ENCODE measurements around the gene TENM4. TPM values are rescaled to one million over a fixed set of nuclear protein-coding genes. Genes with fewer than 3 reads are reported as not detected.
"Not testable (repeated sequence)": the region's sequence is repeated elsewhere in the genome, so short reads cannot be mapped to it uniquely, and the experiment has no call there.

Gene TENM4
- polyA plus RNA-seq, 3 donors from 2014 or later, result not detected

DNA sequence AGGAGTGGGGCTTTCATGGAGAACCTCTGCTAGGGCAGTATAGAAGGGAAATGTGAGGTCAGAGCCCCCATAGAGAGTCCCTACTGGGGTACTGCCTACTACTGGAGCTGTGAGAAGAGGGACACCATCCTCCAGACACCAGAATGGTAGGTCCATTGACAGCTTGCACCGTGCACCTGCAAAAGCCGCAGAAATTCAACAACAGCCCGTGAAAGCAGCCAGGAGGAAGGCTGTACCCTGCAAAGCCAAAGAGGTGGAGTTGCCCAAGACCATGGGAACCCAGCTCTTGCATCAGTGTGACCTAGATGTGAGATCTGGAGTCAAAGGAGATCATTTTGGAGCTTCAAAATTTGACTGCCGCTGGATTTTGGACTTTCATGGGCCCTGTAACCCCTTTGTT, 245.6 kb downstream of the TENM4 start:
- no peaks in the 10 kb centered on the region for H3K4me1 Mint-ChIP-seq
- H3K9me3 Mint-ChIP-seq, result peaks cover 0 to 6% (median 0%) of the 10 kb centered on the region in 6 donors
- peaks cover 2% of the 10 kb centered on the region in 3 donors for H3K27me3 Mint-ChIP-seq (ENCODE audit: low read depth in 3 of 3)
- H3K27ac Mint-ChIP-seq, result no peak overlapping the region
- no peaks in the 10 kb centered on the region for H3K36me3 Mint-ChIP-seq
- DNase-seq, result no peak
- no peak overlapping the region for H3K4me3 Mint-ChIP-seq

DNA sequence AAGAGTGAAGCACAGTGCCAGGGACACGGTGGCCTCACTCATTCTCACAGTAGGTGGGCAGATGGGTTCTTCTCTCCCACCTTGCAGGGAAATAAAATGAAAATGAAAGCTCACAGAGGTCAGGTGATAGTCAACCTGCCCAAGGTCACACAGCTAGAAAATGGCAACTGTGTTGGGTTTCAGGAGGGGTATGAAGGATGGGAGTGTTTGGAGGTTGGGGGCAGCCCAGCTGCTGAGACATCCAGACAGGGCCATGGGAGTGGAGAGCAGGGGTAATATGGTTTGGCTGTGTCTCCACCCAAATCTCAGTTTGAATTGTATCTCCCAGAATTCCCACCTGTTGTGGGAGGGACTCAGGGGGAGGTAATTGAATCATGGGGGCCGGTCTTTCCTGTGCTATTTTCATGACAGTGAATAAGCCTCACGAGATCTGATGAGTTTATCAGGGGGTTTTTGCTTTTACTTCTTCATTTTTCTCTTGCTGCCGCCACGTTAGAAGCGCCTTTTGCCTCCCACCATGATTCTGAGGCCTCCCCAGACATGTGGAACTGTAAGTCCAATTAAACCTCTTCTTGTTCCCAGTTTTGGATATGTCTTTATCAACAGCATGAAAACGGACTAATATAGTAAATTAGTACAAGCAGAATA, 247.0 kb downstream of the TENM4 start:
- DNase-seq, result no peak
- Mint-ChIP-seq H3K4me1 (no peaks in the 10 kb centered on the region), H3K27ac (no peak overlapping the region), H3K36me3 (no peaks in the 10 kb centered on the region), H3K27me3 (ENCODE audit: low read depth in 3 of 3) (peaks cover 1 to 3% (median 2%) of the 10 kb centered on the region in 3 donors), H3K4me3 (no peak overlapping the region), H3K9me3 (peaks cover 0 to 4% (median 0%) of the 10 kb centered on the region in 6 donors)

DNA sequence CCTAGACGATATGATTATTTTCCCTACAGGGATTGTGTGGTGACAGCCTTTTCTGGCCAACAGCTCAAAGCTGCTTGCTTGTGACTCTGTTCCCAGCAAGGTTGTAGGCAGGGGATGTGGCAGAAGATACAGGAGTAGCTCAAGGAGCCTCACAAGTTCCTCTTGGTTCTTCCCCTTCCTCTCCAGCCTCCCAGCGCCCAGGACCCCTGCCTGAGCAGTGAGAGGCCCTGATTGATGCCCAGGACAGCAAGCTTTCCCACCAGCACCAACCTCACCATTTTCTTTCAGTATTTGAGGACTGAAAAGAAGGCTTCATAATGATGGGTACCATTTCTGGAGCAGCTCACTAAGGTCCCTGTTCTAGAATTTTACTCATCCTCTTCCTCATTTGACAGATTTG, 248.0 kb downstream of the TENM4 start:
- Mint-ChIP-seq H3K27me3 (ENCODE audit: low read depth in 3 of 3) (peaks cover 1 to 2% (median 2%) of the 10 kb centered on the region in 3 donors), H3K4me1 (no peaks in the 10 kb centered on the region), H3K27ac (no peak overlapping the region), H3K9me3 (peaks cover 0 to 4% (median 0%) of the 10 kb centered on the region in 6 donors), H3K36me3 (no peaks in the 10 kb centered on the region), H3K4me3 (no peak overlapping the region)
- no peak for DNase-seq

DNA sequence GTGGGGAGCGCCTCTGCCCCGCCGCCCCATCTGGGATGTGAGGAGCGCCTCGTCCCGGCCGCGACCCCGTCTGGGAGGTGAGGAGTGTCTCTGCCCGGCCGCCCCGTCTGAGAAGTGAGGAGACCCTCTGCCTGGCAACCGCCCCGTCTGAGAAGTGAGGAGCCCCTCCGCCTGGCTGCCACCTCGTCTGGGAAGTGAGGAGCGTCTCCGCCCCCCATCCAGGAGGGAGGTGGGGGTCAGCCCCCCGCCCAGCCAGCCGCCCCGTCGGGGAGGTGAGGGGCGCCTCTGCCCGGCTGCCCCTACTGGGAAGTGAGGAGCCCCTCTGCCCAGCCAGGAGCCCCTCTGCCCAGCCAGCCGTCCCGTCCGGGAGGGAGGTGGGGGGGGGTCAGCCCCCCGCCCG, 249.1 kb downstream of the TENM4 start:
- not testable (repeated sequence) for H3K36me3 Mint-ChIP-seq; DNase-seq; H3K4me1 Mint-ChIP-seq; H3K9me3 Mint-ChIP-seq; H3K27me3 Mint-ChIP-seq (ENCODE audit: low read depth in 3 of 3); H3K27ac Mint-ChIP-seq; H3K4me3 Mint-ChIP-seq

DNA sequence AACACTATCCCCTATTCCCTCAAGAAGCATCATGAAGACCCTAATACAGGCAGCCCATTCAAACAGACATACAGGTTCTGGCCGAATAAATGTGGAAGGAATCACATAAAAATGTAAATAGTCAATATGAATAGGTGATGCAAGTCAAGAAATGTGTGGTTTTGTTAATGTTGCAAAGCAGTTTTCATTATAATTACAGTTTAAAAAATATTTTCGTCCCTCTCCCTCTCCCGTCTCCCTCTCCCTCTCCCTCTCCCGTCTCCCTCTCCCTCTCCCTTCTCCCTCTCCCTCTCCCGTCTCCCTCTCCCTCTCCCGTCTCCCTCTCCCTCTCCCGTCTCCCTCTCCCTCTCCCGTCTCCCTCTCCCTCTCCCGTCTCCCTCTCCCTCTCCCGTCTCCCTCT, 250.3 kb downstream of the TENM4 start:
- not testable (repeated sequence) for H3K36me3 Mint-ChIP-seq; H3K27me3 Mint-ChIP-seq (ENCODE audit: low read depth in 3 of 3); H3K4me1 Mint-ChIP-seq; H3K27ac Mint-ChIP-seq; H3K9me3 Mint-ChIP-seq; H3K4me3 Mint-ChIP-seq; DNase-seq

DNA sequence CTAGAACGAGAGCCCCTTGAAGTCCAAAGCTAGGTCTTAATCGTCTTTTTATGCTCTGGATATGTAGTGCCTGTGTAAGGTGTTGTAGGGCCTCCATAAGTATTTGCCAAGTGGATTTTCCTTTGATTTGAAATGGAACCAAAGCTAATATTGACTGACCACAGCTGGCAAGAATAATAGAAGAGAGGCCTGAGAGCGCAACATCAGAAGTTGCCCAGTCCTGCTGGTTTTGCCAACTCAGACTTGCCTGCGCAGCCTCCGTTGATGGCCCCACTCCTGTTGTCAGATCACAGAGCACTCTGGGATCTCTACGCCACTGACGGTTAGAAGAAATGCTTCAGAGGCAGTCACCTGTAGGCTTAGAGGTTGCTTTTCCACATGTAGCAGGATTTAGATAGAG, 251.2 kb downstream of the TENM4 start:
- Mint-ChIP-seq H3K4me3 (no peak overlapping the region), H3K9me3 (peaks cover 0 to 4% (median 0%) of the 10 kb centered on the region in 6 donors), H3K4me1 (no peaks in the 10 kb centered on the region), H3K27me3 (ENCODE audit: low read depth in 3 of 3) (peaks cover 0 to 5% (median 1%) of the 10 kb centered on the region in 3 donors), H3K27ac (no peak overlapping the region), H3K36me3 (no peaks in the 10 kb centered on the region)
- no peak for DNase-seq

DNA sequence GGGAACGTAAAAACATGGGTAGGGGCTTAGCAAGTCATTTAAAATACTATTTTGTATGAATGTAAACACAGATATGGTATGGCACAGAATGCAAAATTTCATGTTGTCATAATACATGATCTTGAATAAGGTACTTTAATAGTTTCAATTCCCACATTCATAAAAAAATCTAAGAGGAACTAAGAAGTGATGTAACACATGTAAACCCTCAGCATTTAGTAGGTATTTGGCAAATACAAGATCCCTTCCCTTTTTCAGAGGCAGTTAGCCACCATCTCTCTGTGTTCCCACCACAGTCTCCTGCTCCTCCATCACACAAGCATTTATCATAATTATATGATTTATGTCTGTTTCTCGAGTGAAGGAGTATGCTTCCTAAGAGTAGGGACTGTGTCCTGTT, 251.8 kb downstream of the TENM4 start:
- Mint-ChIP-seq H3K4me3 (no peak overlapping the region), H3K4me1 (no peaks in the 10 kb centered on the region), H3K9me3 (peaks cover 0 to 2% (median under 1%) of the 10 kb centered on the region in 6 donors), H3K36me3 (no peaks in the 10 kb centered on the region), H3K27me3 (ENCODE audit: low read depth in 3 of 3) (peaks cover 0 to 5% (median 1%) of the 10 kb centered on the region in 3 donors), H3K27ac (no peak overlapping the region)
- DNase-seq, result no peak

DNA sequence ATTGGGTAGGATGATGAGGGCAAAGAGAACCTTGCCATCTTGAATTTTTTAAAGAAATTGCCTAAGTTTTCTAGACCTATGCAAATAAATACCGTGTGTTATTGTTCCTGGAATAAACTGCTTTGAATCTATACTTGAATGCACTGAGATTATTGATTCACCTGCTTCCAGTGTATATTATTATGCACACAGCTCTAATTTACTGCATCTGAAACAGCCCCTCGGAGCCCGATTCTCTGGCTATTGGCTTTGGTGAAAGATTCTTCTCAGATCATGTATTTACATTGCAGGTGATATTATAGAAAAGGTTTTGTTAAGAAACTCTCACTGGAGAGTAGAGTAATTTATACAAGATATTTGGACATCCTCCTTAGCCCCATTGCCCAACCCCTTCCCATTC, 254.2 kb downstream of the TENM4 start:
- Mint-ChIP-seq H3K36me3 (no peaks in the 10 kb centered on the region), H3K27ac (no peak overlapping the region), H3K4me1 (no peaks in the 10 kb centered on the region), H3K27me3 (ENCODE audit: low read depth in 3 of 3) (peaks cover 0 to 5% (median 1%) of the 10 kb centered on the region in 3 donors), H3K9me3 (peaks cover 0 to 5% (median 2%) of the 10 kb centered on the region in 6 donors), H3K4me3 (no peak overlapping the region)
- DNase-seq, result no peak

DNA sequence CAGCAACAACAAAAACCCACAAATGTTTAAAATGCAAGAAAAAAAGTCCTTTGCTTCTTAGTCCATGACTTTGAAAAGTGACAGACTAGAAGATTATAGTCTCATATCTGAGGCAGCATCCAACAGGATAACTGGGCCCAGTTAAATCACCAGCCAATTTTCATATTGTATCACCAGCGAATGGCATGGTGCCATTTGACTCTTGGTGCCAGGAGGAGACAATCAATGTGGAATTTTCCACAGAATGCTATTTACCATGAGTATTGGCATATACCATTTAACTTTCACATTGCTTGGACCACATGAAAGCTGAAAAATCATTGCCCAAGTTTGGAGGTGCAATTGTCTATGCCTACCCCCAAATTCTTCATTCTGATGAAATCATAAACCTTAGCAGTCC, 255.5 kb downstream of the TENM4 start:
- H3K9me3 Mint-ChIP-seq, result peaks cover 0 to 5% (median 2%) of the 10 kb centered on the region in 6 donors
- H3K27me3 Mint-ChIP-seq (ENCODE audit: low read depth in 3 of 3), result peaks cover 0 to 5% (median 1%) of the 10 kb centered on the region in 3 donors
- H3K36me3 Mint-ChIP-seq, result no peaks in the 10 kb centered on the region
- H3K4me1 Mint-ChIP-seq, result no peaks in the 10 kb centered on the region
- no peak overlapping the region for H3K27ac Mint-ChIP-seq
- no peak for DNase-seq
- no peak overlapping the region for H3K4me3 Mint-ChIP-seq

DNA sequence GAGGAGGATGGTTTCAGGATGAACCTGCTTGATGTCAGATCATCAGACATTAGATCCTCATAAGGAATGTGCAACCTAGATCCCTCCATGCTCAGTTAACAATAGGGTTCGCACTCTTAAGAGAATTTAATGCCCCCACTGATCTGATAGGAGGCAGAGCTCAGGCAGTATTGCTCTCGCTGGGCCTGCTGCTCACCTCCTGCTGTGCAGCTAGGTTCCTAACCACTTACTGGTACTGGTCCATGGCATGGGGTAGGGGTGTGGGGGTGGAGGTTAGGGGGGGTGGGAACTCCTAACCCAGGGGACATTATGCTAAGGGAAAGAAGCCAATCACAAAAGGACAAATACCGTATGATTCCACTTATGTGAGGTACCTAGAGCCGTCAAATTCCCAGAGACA, 256.5 kb downstream of the TENM4 start:
- H3K4me3 Mint-ChIP-seq, result no peak overlapping the region
- no peak overlapping the region for H3K27ac Mint-ChIP-seq
- peaks cover 0 to 3% (median 0%) of the 10 kb centered on the region in 3 donors for H3K27me3 Mint-ChIP-seq (ENCODE audit: low read depth in 3 of 3)
- DNase-seq, result no peak
- H3K4me1 Mint-ChIP-seq, result no peaks in the 10 kb centered on the region
- H3K9me3 Mint-ChIP-seq, result peaks cover 0 to 5% (median 2%) of the 10 kb centered on the region in 6 donors
- no peaks in the 10 kb centered on the region for H3K36me3 Mint-ChIP-seq

DNA sequence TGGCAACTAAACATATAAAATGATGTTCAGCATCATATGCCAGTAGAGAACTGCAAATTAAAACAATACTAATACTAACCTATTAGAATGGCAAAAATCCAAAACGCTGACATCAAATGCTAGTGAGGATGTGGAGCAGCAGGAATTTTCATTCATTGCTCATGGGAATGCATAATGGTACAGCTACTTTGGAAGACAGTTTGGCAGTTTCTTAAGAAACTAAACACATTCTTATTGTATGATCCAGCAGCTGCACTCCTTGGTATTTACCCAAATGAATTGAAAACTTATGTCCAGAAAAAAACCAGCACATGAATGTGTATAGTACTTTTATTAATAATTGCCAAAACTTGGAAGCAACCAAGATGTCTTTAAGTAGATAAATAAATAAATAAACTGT, 258.0 kb downstream of the TENM4 start:
- DNase-seq, result no peak
- H3K27ac Mint-ChIP-seq, result no peak overlapping the region
- no peak overlapping the region for H3K4me3 Mint-ChIP-seq
- H3K36me3 Mint-ChIP-seq, result no peaks in the 10 kb centered on the region
- no peaks in the 10 kb centered on the region for H3K4me1 Mint-ChIP-seq
- peaks cover 0 to 3% (median 2%) of the 10 kb centered on the region in 3 donors for H3K27me3 Mint-ChIP-seq (ENCODE audit: low read depth in 3 of 3)
- peaks cover 0 to 6% (median 4%) of the 10 kb centered on the region in 6 donors for H3K9me3 Mint-ChIP-seq

DNA sequence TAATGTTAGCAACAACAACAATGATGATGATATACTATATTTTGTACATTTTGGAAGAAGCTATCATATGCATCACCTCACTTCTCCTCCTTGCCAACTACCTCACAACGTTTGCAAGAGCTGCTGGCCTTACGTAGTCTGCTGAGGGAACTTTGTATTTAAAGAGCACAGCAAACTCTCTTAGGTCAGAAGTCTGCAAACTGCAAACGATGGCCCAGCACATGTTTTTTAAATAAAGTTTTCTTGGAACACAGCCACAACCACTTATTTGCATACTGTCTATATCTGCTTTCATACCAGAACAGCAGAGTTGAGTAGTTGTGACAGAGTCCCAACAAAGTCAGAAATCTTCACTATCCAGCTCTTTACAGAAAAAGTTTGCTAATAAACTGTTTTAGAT, 261.7 kb downstream of the TENM4 start:
- H3K27ac Mint-ChIP-seq, result no peak overlapping the region
- H3K4me1 Mint-ChIP-seq, result no peaks in the 10 kb centered on the region
- no peaks in the 10 kb centered on the region for H3K36me3 Mint-ChIP-seq
- peaks cover 0 to 2% (median 0%) of the 10 kb centered on the region in 3 donors for H3K27me3 Mint-ChIP-seq (ENCODE audit: low read depth in 3 of 3)
- H3K9me3 Mint-ChIP-seq, result peaks cover 0 to 13% (median 4%) of the 10 kb centered on the region in 6 donors
- DNase-seq, result no peak
- H3K4me3 Mint-ChIP-seq, result no peak overlapping the region

DNA sequence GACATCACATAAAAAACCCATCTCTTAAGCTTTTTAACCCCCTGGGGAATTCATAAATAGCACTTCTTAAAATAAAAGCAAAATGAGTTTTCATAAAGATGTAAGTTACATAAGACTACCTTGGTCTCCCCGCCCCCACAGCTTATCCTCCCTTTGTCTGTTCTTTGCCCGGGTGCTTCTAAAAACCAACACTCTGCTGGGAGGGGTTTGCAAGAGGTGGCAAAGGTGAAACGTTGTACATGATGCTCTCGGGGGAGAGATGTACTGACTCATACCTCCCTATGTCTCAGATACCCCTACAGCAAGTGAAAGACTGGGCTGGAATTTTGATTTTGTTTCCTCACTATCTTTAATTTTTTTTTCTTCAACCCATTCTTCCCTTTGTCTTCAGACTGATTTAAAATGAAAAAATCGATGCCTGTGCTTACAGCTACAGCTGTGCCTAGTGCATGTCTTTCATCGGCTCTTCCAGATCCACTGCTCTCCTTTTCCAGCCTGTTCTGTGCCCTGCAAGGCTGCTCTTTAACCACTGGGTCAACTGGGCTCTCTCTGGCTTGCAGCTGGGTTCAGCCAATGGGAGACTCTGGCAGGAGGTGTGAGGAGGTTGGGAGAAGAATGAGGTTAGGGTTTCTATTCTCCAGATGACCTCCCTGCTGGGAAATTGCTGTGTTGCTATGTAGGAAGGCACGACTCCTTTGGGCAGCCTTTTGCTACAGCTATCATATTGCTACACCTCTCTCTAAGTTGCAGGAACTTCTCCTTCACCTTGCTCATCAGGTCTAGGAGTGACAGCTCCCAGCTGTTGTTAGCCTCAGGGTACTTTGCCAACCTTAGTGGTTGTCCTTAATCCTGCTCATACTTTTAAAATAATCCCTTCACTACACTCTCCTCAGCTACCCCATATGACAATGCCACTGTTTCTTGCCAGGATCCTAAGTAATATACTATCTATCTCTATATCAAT, 266.5 kb downstream of the TENM4 start:
- no peaks in the 10 kb centered on the region for H3K36me3 Mint-ChIP-seq
- DNase-seq, result no peak
- H3K27ac Mint-ChIP-seq, result no peak overlapping the region

DNA sequence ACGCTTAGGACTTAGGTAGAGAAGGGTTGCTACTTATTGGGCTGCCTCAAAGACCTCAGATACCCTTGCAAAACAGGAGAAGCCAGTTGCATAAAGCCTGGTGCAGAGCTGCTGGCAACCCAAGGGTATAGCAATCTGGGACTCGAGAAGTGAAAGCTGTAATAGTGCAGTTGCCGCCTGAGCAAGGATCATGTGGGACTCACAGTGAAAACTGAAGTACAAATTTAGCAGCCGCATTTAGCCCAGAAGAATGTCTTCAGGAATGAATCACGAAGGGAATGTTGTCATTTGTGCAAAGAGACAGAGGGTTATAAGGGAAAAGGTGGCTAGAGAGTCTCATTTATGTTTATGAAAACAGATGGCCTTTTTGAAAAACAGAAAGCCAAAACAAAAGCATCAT, 267.2 kb downstream of the TENM4 start:
- DNase-seq, result no peak
- H3K27me3 Mint-ChIP-seq (ENCODE audit: low read depth in 3 of 3), result peaks cover 0 to 1% (median 0%) of the 10 kb centered on the region in 3 donors
- no peak overlapping the region for H3K4me3 Mint-ChIP-seq
- no peaks in the 10 kb centered on the region for H3K4me1 Mint-ChIP-seq
- no peak overlapping the region for H3K27ac Mint-ChIP-seq
- no peaks in the 10 kb centered on the region for H3K36me3 Mint-ChIP-seq
- H3K9me3 Mint-ChIP-seq, result peaks cover 0 to 9% (median 2%) of the 10 kb centered on the region in 6 donors

More for the DNA sequence above, 266.5 kb downstream of the TENM4 start:
- Mint-ChIP-seq H3K27me3 (ENCODE audit: low read depth in 3 of 3) (peaks cover 0 to 3% (median 0%) of the 10 kb centered on the region in 3 donors), H3K9me3 (peaks cover 0 to 9% (median 2%) of the 10 kb centered on the region in 6 donors), H3K4me3 (no peak overlapping the region), H3K4me1 (no peaks in the 10 kb centered on the region)

Measured in immature natural killer cell (primary cell).